Right lobe of liver (tissue), 6 donors: ENCODE results near the gene PPP1R15B. TPM values are rescaled to one million over a fixed set of nuclear protein-coding genes. Genes with fewer than 3 reads are reported as not detected.
A peak's percentile ranks its signal among the peaks of the same experiment; 100 is the strongest.
"Not testable (repeated sequence)": the region's sequence is repeated elsewhere in the genome, so short reads cannot be mapped to it uniquely, and the experiment has no call there.

Source experiments
- ATAC-seq, 4 donors: fragments of 200-7000 bp; cut with Tn5 transposase; one replicate each; pipeline ENCODE4 v1.9.1; 2020; ENCODE audit warnings: mild to moderate bottlenecking in 4 of 4, moderate library complexity in 4 of 4
- DNase-seq, 3 donors: peaks; one replicate each; pipeline ENCODE4 v3.0.0-alpha.2; 2020
- H3K27ac ChIP-seq, 3 donors: fragments of 200-600 bp; one replicate each; pipeline ENCODE4 v1.8.0; 2022
- H3K27me3 ChIP-seq, 2 donors: fragments of 200-600 bp; one replicate each; pipeline ENCODE4 v1.8.0; 2022
- H3K36me3 ChIP-seq, 4 donors: fragments of 200-600 bp; sonication (generic) in 1 of 4; one replicate each; pipeline versions ENCODE4 v1.5.1 to v1.8.0; 2017 to 2022; ENCODE audit warnings: control low read depth in 1 of 4
- H3K4me1 ChIP-seq, 4 donors: fragments of 200-600 bp; sonication (generic) in 1 of 4; one replicate each; pipeline versions ENCODE4 v1.5.1 to v1.8.0; 2017 to 2022; ENCODE audit warnings: control low read depth in 1 of 4
- H3K4me3 ChIP-seq, 3 donors: fragments of 200-600 bp; one replicate each; pipeline ENCODE4 v1.8.0; 2022
- H3K9me3 ChIP-seq, 4 donors: fragments of 200-600 bp; sonication (generic) in 1 of 4; one replicate each; pipeline versions ENCODE4 v1.5.1 to v1.8.0; 2017 to 2022; ENCODE audit warnings: control low read depth in 1 of 4
- POLR2A ChIP-seq: fragments of 450-650 bp; IDR thresholded peaks from one replicate; pipeline ENCODE4 v1.6.1; 2017; ENCODE audit warnings: antibody characterized with exemption, mild to moderate bottlenecking
- WGBS: methylation state at CpG from one replicate; pipeline ENCODE4 v1.1.6; 2018; ENCODE audit warnings: low coverage, low lambda C conversion rate; ENCODE audit not compliant: insufficient coverage; ENCODE audit errors: missing lambda C conversion rate; 5-methylcytosine and 5-hydroxymethylcytosine counted together
- intact Hi-C, 2 donors: fragments of 100-400 bp; cut with DNase I; formaldehyde crosslinking; loops; one replicate each; pipeline versions ENCODE4 v1.11.2 to v1.14.1; 2022
- total RNA-seq, 6 experiments: library from RNA; depleted of rRNA in 2 of 6; stranded (reverse); fragments of >200 nt in 2 of 6; fragmentation: NEBNext Ultra II Directional in 3 of 6; extraction: Animal tissue kit (Norgen Biotek cat#: 25700) in 3 of 6; gene quantifications; one replicate each; pipeline versions ENCODE4 v1.1.0 to v1.2.4, GENCODE V29; 2016 to 2023
- TF ChIP-seq, protein P1 (sequence below), 4 donors: fragments of 200-600 bp in 3 of 4; fragments of 450-650 bp in 1 of 4; IDR thresholded peaks; one replicate each; pipeline versions ENCODE4 v1.5.1 to v1.8.0; 2016 to 2022; ENCODE audit warnings: antibody characterized with exemption in 4 of 4, mild to moderate bottlenecking in 2 of 4
- donor health status: DM: no; HTN: yes; CAD: no.
- donor health status: DM: no; HTN: no; CAD: no.
- donor health status: DM: no; HTN: no; CAD: no.
- donor health status: DM: no; HTN: yes; CAD: no.
- donor health status: DM: no; HTN: yes; CAD: no.

PPP1R15B gene
- total RNA-seq, 6 experiments from 2014 or later = 28.6 to 43.6 (median 34.3) TPM

- WGBS = 91% methylated on average over 2 of the region's 2 CpGs
- Histone ChIP-seq H3K9me3 (peaks cover 0 to 3% (median 0%) of the 10 kb centered on the region in 4 donors), H3K36me3 (peaks cover 0 to 13% (median 0%) of the 10 kb centered on the region in 4 donors), H3K4me1 (peaks cover 0 to 20% (median 3%) of the 10 kb centered on the region in 4 donors), H3K4me3 (no peak overlapping the region), H3K27ac (no peak overlapping the region), H3K27me3 (no peaks in the 10 kb centered on the region)
- intact Hi-C loops = no loop called here
- ATAC-seq (no peak), DNase-seq (no peak)
- TF ChIP-seq POLR2A = no peak
- TF ChIP-seq, protein P1, sequence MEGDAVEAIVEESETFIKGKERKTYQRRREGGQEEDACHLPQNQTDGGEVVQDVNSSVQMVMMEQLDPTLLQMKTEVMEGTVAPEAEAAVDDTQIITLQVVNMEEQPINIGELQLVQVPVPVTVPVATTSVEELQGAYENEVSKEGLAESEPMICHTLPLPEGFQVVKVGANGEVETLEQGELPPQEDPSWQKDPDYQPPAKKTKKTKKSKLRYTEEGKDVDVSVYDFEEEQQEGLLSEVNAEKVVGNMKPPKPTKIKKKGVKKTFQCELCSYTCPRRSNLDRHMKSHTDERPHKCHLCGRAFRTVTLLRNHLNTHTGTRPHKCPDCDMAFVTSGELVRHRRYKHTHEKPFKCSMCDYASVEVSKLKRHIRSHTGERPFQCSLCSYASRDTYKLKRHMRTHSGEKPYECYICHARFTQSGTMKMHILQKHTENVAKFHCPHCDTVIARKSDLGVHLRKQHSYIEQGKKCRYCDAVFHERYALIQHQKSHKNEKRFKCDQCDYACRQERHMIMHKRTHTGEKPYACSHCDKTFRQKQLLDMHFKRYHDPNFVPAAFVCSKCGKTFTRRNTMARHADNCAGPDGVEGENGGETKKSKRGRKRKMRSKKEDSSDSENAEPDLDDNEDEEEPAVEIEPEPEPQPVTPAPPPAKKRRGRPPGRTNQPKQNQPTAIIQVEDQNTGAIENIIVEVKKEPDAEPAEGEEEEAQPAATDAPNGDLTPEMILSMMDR (IDR thresholded peaks at IDR 0.05) = no peak
Observed at GRCh38 chr1:204426474-204426873, 14.9 kb upstream of the PPP1R15B start.

GRCh38 chr1:204426035-204426436 lies 14.4 kb upstream of the PPP1R15B start:
- WGBS = 100% methylated on average over 5 of the region's 5 CpGs
- DNase-seq (peak in 1 of 3 donors; percentile 34), ATAC-seq (peak in 1 of 4 donors; percentile 60)
- peaks cover 0 to 21% (median 5%) of the 10 kb centered on the region in 4 donors for H3K4me1 ChIP-seq
- TF ChIP-seq POLR2A = no peak
- H3K4me3 ChIP-seq = no peak overlapping the region
- H3K27me3 ChIP-seq = no peaks in the 10 kb centered on the region
- H3K36me3 ChIP-seq = peaks cover 0 to 13% (median 0%) of the 10 kb centered on the region in 4 donors
- intact Hi-C loops = no loop called here
- no peak overlapping the region for H3K27ac ChIP-seq
- H3K9me3 ChIP-seq = peaks cover 0 to 3% (median 0%) of the 10 kb centered on the region in 4 donors

DNA sequence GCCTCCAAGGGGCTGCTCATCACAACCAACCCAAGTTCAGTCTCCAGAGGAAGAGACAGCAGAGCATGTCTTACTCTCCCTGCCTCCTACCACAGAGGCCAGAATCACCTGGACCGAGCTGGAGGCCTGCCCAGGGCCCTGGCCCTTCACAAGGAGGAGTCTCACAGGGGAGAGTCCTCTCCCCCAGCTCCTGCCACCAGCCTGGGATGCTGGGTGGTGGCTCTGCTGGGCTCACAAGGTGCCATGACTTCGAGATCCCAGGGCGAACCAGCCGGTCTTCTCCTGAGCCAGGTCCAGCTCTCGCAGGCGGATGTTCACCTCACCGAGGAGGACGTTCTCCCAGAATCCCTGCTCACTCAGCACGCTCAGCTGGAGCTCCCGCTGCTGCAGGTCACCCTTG lies 13.0 kb upstream of the PPP1R15B start:
- intact Hi-C loops = no loop called here
- no peak for TF ChIP-seq POLR2A
- TF ChIP-seq, protein P1 (IDR thresholded peaks at IDR 0.05) = no peak
- Histone ChIP-seq H3K27ac (no peak overlapping the region), H3K36me3 (peaks cover 0 to 13% (median 0%) of the 10 kb centered on the region in 4 donors), H3K4me1 (peaks cover 0 to 34% (median 7%) of the 10 kb centered on the region in 4 donors), H3K27me3 (no peaks in the 10 kb centered on the region), H3K4me3 (no peak overlapping the region), H3K9me3 (peaks cover 0 to 3% (median 0%) of the 10 kb centered on the region in 4 donors)
- WGBS = 80% methylated on average over 2 of the region's 10 CpGs
- ATAC-seq (no peak), DNase-seq (peak in 1 of 3 donors; percentile 44)

DNA sequence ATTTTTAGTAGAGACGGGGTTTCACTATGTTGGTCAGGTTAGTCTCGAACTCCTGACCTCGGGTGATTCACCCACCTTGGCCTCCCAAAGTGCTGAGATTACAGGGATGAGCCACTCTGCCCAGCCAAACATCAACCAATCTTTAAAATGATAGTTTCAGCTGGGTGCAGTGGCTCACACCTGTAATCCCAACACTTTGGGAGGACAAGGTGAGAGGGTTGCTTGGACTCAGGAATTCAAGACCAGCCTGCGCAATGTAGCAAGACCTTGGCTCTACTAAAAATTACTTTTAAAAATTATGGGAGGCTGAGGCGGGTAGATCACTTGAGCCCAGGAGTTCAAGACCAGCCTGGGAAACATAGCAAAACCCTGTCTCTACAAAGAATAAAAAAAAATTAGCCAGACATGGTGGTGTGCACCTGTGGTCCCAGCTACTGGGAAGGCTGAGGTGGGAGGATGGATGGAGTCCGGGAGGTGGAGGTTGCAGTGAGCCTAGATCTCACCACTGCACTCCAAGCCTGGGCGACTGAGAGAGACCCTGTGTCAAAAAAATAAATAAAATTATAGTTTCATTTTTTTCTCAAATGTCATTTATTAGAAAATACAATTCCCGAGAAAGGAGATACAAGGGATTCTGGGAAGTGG lies 10.6 kb upstream of the PPP1R15B start:
- H3K9me3 ChIP-seq, H3K4me3 ChIP-seq, intact Hi-C loops, ATAC-seq, H3K27me3 ChIP-seq, H3K36me3 ChIP-seq: not testable (repeated sequence)
- Histone ChIP-seq H3K27ac (peak overlapping the region in 2 of 3 donors; percentile 18 to 73), H3K4me1 (peaks cover 0 to 58% (median 18%) of the 10 kb centered on the region in 4 donors)
- WGBS = 88% methylated on average over 8 of the region's 8 CpGs
- DNase-seq = peak in 1 of 3 donors; percentile 18

DNA sequence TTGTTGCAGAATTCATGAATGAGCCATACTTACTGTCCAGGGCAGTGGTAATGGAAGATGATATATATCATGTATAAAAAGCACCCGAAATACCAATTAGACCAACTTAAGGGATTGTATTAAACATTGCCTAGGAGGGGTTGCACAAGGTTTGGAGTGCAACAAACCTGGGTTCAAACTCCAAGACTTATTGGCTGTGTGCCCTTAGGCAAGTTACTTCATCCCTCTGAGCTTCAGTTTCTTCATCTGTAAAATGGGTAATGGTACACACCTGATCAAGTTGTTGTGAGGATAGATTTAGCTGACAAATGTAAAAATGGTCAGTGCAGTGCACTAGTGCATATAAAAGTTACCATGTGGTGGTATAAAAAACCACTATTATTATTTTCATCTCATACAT lies 9.8 kb upstream of the PPP1R15B start:
- H3K4me3 ChIP-seq = peak overlapping the region in 1 of 3 donors; percentile 0
- peaks cover 0 to 2% (median 0%) of the 10 kb centered on the region in 4 donors for H3K36me3 ChIP-seq
- H3K9me3 ChIP-seq = peaks cover 0 to 3% (median 0%) of the 10 kb centered on the region in 4 donors
- TF ChIP-seq POLR2A = no peak
- TF ChIP-seq, protein P1 (IDR thresholded peaks at IDR 0.05) = no peak
- peaks cover 0 to 57% (median 18%) of the 10 kb centered on the region in 4 donors for H3K4me1 ChIP-seq
- ATAC-seq = peak in 3 of 4 donors; percentile 2 to 57 (median 25)
- peak overlapping the region in 1 of 3 donors; percentile 73 for H3K27ac ChIP-seq
- intact Hi-C loops = no loop called here
- WGBS = 17% methylated on average over 1 of the region's 1 CpG
- H3K27me3 ChIP-seq = no peaks in the 10 kb centered on the region
- DNase-seq = no peak
